ENCODE data around the gene FNTB. TPM values are rescaled to one million over a fixed set of nuclear protein-coding genes. Genes with fewer than 3 reads are reported as not detected.

FNTB gene
- total and polyA plus RNA-seq, 9 of the 15 experiments (the other 6 are each of a cell fraction or from before 2014, with no cell fraction given) = 6.9 to 23.2 (median 12.2) TPM

- TF ChIP-seq ZNF609 (CRISPR knock-in tag; IDR thresholded peaks at IDR 0.05; ENCODE audit: borderline replicate concordance) = no peak
- TF ChIP-seq SOX6 (IDR thresholded peaks at IDR 0.05) = peak; percentile 91
- TF ChIP-seq PHTF2 (CRISPR knock-in tag; IDR thresholded peaks at IDR 0.05) = no peak
- no peak for TF ChIP-seq POLR3G (IDR thresholded peaks at IDR 0.05; ENCODE audit: extremely low read depth, insufficient read length, insufficient replicate concordance)
- TF ChIP-seq KDM5B (IDR thresholded peaks at IDR 0.05; ENCODE audit: insufficient replicate concordance, low read depth, low read length) = no peak
- TF ChIP-seq MCM5 (IDR thresholded peaks at IDR 0.05; ENCODE audit: low read depth) = no peak
- TF ChIP-seq NFIX (CRISPR knock-in tag; IDR thresholded peaks at IDR 0.05; ENCODE audit: low read depth) = no peak
- peak; percentile 81; the same call in 1 of the 2 replicates for TF ChIP-seq NCOA1 (IDR thresholded peaks at IDR 0.05; ENCODE audit: low read depth)
- TF ChIP-seq SMC3 (conservative IDR thresholded peaks at IDR 0.05; ENCODE audit: insufficient read depth, low read depth, low read length) = no peak
- TF ChIP-seq TRIM28 (IDR thresholded peaks at IDR 0.05) = no peak
- no peak for TF ChIP-seq TBP (optimal IDR thresholded peaks at IDR 0.05; ENCODE audit: low read depth, low read length)
- TF ChIP-seq FOSL1 (tag; conservative IDR thresholded peaks at IDR 0.05) = peak; percentile 43
- no peak for TF ChIP-seq PATZ1 (CRISPR knock-in tag; IDR thresholded peaks at IDR 0.05; ENCODE audit: borderline replicate concordance)
- TF ChIP-seq NFIC (IDR thresholded peaks at IDR 0.05) = peak; percentile 80
- no peak for TF ChIP-seq TARDBP (IDR thresholded peaks at IDR 0.05)
- TF ChIP-seq ILK (tag; IDR thresholded peaks at IDR 0.05; ENCODE audit: borderline replicate concordance, low read depth) = no peak
- TF ChIP-seq BRF2 (IDR thresholded peaks at IDR 0.05; ENCODE audit: borderline replicate concordance, insufficient read depth, insufficient read length) = no peak
- TF ChIP-seq ZBTB33 (CRISPR knock-in tag; IDR thresholded peaks at IDR 0.05) = no peak
- TF ChIP-seq PHF8 (IDR thresholded peaks at IDR 0.05; ENCODE audit: borderline replicate concordance, low read length) = no peak
These were observed 56.2 kb downstream of the FNTB start (continued) for GRCh38 chr14:65042731-65043372.

All from K562 (cell line).